Testis (tissue), 2 donors: ENCODE results near the gene ZBTB7A.

ENCODE experiments used
- POLR2A ChIP-seq: fragments of 450-650 bp; IDR thresholded peaks from one replicate; pipeline ENCODE4 v1.6.1; 2017; ENCODE audit warnings: antibody characterized with exemption, mild to moderate bottlenecking, moderate library complexity
- TF ChIP-seq, protein P1 (sequence below), 3 experiments: fragments of 450-650 bp in 2 of 3; fragments of 200-600 bp in 1 of 3; sonication (generic) in 1 of 3; IDR thresholded peaks; one replicate each; pipeline ENCODE4 v1.5.1; 2016 to 2019; ENCODE audit warnings: antibody characterized with exemption in 3 of 3, mild to moderate bottlenecking in 2 of 3, moderate library complexity in 1 of 3

DNA sequence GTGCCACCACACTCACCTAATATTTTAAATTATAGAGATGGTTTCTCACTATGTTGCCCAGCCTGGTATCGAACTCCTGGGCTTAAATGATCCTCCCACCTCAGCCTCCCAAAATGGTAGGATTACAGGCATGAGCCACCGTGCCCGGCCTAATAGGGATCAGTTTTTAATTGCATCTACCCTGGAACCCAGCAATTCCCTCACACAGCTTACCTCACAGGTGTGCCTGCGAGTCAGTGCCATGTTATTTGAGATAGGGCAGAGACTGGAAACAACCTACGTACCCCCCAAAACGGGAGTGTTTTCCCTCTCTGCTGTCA is 42.9 kb upstream of the ZBTB7A start:
- TF ChIP-seq, protein P1, sequence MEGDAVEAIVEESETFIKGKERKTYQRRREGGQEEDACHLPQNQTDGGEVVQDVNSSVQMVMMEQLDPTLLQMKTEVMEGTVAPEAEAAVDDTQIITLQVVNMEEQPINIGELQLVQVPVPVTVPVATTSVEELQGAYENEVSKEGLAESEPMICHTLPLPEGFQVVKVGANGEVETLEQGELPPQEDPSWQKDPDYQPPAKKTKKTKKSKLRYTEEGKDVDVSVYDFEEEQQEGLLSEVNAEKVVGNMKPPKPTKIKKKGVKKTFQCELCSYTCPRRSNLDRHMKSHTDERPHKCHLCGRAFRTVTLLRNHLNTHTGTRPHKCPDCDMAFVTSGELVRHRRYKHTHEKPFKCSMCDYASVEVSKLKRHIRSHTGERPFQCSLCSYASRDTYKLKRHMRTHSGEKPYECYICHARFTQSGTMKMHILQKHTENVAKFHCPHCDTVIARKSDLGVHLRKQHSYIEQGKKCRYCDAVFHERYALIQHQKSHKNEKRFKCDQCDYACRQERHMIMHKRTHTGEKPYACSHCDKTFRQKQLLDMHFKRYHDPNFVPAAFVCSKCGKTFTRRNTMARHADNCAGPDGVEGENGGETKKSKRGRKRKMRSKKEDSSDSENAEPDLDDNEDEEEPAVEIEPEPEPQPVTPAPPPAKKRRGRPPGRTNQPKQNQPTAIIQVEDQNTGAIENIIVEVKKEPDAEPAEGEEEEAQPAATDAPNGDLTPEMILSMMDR (IDR thresholded peaks at IDR 0.05): no peak
- no peak for TF ChIP-seq POLR2A
